Astrocyte (in vitro differentiated cells and primary cell): ENCODE data around the gene TLR6. TPM values are rescaled to one million over a fixed set of nuclear protein-coding genes. Genes with fewer than 3 reads are reported as not detected.

Experiments
- DNase-seq: peaks from one replicate; pipeline ENCODE4 v3.0.0-alpha.2; 2010; ENCODE audit warnings: low read depth
- FAIRE-seq: peaks from 2 replicates; lab custom pipeline; 2011; peaks lifted over from hg19 to GRCh38; lab: Jason Lieb, UNC
- H2AFZ ChIP-seq: 2 replicates; pipeline ENCODE4 v1.6.0; 2012; ENCODE audit warnings: low read depth, low read length, inconsistent platforms
- H3K27ac ChIP-seq: 2 replicates; pipeline ENCODE4 v1.5.1; 2011; ENCODE audit warnings: low read depth, low read length, inconsistent platforms
- H3K27me3 ChIP-seq: 2 replicates; pipeline ENCODE4 v1.6.0; 2011; ENCODE audit warnings: low read length, inconsistent platforms; ENCODE audit not compliant: insufficient read depth
- H3K36me3 ChIP-seq: 2 replicates; pipeline ENCODE4 v1.5.1; 2011; ENCODE audit warnings: low read length, inconsistent platforms; ENCODE audit not compliant: insufficient read depth
- H3K4me1 ChIP-seq: 2 replicates; pipeline ENCODE4 v1.5.1; 2011; ENCODE audit warnings: low read length, inconsistent platforms; ENCODE audit not compliant: insufficient read depth
- H3K4me2 ChIP-seq: 2 replicates; pipeline ENCODE4 v1.6.0; 2012; ENCODE audit warnings: low read length, inconsistent platforms
- H3K4me3 ChIP-seq: 2 replicates; pipeline ENCODE4 v1.5.1; 2011; ENCODE audit warnings: low read depth, mild to moderate bottlenecking, low read length, inconsistent platforms; ENCODE audit not compliant: insufficient read depth
- H3K79me2 ChIP-seq: 2 replicates; pipeline ENCODE4 v1.6.0; 2012; ENCODE audit warnings: mild to moderate bottlenecking, low read length, inconsistent platforms; ENCODE audit not compliant: insufficient read depth
- H3K9ac ChIP-seq: 2 replicates; pipeline ENCODE4 v1.6.0; 2012; ENCODE audit warnings: mild to moderate bottlenecking, low read length, inconsistent platforms
- H3K9me3 ChIP-seq: 2 replicates; pipeline ENCODE4 v1.5.1; 2012; ENCODE audit warnings: low read depth, mild to moderate bottlenecking, low read length, inconsistent platforms; ENCODE audit not compliant: insufficient read depth
- H4K20me1 ChIP-seq: 2 replicates; pipeline ENCODE4 v1.6.0; 2012; ENCODE audit warnings: low read length, inconsistent platforms; ENCODE audit not compliant: insufficient read depth
- H3K27ac Mint-ChIP-seq: one replicate; pipeline ENCODE4 v1.8.0; 2021; ENCODE audit warnings: mild to moderate bottlenecking, mixed read lengths; ENCODE audit not compliant: unreplicated experiment
- H3K27me3 Mint-ChIP-seq: one replicate; pipeline ENCODE4 v1.8.0; 2021; ENCODE audit warnings: low read depth, mixed read lengths; ENCODE audit not compliant: unreplicated experiment
- H3K36me3 Mint-ChIP-seq: one replicate; pipeline ENCODE4 v1.8.0; 2021; ENCODE audit warnings: low read depth, mixed read lengths; ENCODE audit not compliant: unreplicated experiment
- H3K4me1 Mint-ChIP-seq: one replicate; pipeline ENCODE4 v1.8.0; 2021; ENCODE audit warnings: low read depth, mixed read lengths; ENCODE audit not compliant: unreplicated experiment
- H3K4me3 Mint-ChIP-seq: one replicate; pipeline ENCODE4 v1.8.0; 2021; ENCODE audit warnings: mild to moderate bottlenecking, moderate library complexity, mixed read lengths; ENCODE audit not compliant: unreplicated experiment
- H3K9me3 Mint-ChIP-seq: one replicate; pipeline ENCODE4 v1.8.0; 2021; ENCODE audit warnings: mild to moderate bottlenecking, mixed read lengths; ENCODE audit not compliant: unreplicated experiment
- CTCF ChIP-seq: IDR thresholded peaks from 2 replicates; pipeline ENCODE4 v1.5.1; 2011; ENCODE audit warnings: low read depth, mild to moderate bottlenecking, inconsistent platforms, low read length, moderate library complexity; ENCODE audit not compliant: insufficient read depth
- EZH2 ChIP-seq: IDR thresholded peaks from 2 replicates; pipeline ENCODE4 v1.6.1; 2012; ENCODE audit warnings: mild to moderate bottlenecking, low read length, inconsistent platforms; ENCODE audit not compliant: insufficient read depth
- total RNA-seq: library from RNA; stranded (reverse); gene quantifications from 2 replicates; pipeline ENCODE4 v1.2.1, GENCODE V29; 2021

Gene TLR6
- total RNA-seq, 1 donor from 2014 or later, result 3.8 TPM

GRCh38 chr4:38821739-38822138 lies 34.9 kb downstream of the TLR6 start:
- H3K27ac Mint-ChIP-seq, result no peak overlapping the region
- DNase-seq (no peak), FAIRE-seq (no peak)
- no peak overlapping the region for H3K4me3 Mint-ChIP-seq
- peaks cover 3% of the 10 kb centered on the region for H3K27me3 Mint-ChIP-seq
- no peaks in the 10 kb centered on the region for H3K79me2 ChIP-seq
- peaks cover 12% of the 10 kb centered on the region for H3K9me3 Mint-ChIP-seq
- no peak for TF ChIP-seq EZH2
- TF ChIP-seq CTCF, result no peak
- H3K36me3 ChIP-seq, result no peaks in the 10 kb centered on the region
- H2AFZ ChIP-seq, result no peak overlapping the region
- no peak overlapping the region for H3K9ac ChIP-seq
- no peaks in the 10 kb centered on the region for H3K9me3 ChIP-seq
- H4K20me1 ChIP-seq, result no peaks in the 10 kb centered on the region
- no peaks in the 10 kb centered on the region for H3K27me3 ChIP-seq
- peaks cover 12% of the 10 kb centered on the region for H3K4me1 Mint-ChIP-seq
- no peak overlapping the region for H3K27ac ChIP-seq
- no peak overlapping the region for H3K4me2 ChIP-seq
- no peaks in the 10 kb centered on the region for H3K4me1 ChIP-seq
- H3K4me3 ChIP-seq, result no peak overlapping the region
- H3K36me3 Mint-ChIP-seq, result peaks cover 9% of the 10 kb centered on the region

DNA sequence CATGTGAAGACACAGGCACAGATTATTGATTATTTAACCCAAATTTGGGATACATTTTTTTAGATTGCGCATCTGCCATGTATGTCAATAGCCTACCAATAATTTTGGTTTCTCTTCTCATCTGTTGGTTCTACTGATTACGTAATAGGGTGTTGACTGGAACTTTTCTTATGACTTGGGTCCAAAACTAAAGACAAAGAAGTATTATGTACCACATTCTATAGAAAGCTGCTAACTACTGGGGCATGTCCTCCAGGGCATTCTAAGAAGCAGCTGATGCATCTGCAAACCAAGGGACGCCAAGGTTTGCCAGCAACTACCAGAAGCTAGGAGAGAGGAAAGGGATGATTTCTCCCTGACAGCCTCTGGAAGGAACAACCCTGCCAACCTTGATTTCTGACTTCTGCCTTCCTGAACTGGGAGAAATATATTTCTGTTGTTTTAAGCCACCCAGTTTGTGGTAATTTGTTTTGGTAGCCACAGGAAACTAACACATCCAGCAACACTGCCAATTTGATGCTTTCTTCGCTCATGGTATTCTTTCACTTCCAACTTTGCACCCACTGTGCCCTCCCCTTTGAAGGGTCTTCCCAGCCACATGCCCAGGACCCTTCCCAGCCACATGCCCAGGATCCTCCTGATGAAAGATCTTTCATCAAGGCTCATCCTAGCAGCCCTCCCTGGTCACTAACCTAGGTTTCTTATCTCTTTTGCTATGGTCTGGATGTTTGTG lies 36.1 kb downstream of the TLR6 start:
- Histone ChIP-seq H3K4me1 (no peaks in the 10 kb centered on the region), H3K4me3 (no peak overlapping the region), H3K9ac (no peak overlapping the region), H3K79me2 (no peaks in the 10 kb centered on the region), H4K20me1 (no peaks in the 10 kb centered on the region), H3K36me3 (no peaks in the 10 kb centered on the region), H3K9me3 (no peaks in the 10 kb centered on the region), H3K4me2 (no peak overlapping the region), H2AFZ (no peak overlapping the region), H3K27me3 (no peaks in the 10 kb centered on the region), H3K27ac (no peak overlapping the region)
- TF ChIP-seq CTCF (no peak), EZH2 (no peak)
- no peak for FAIRE-seq
- no peak for DNase-seq
- H3K4me3 Mint-ChIP-seq, result no peak overlapping the region
- H3K9me3 Mint-ChIP-seq, result peaks cover 12% of the 10 kb centered on the region
- H3K4me1 Mint-ChIP-seq, result peaks cover 12% of the 10 kb centered on the region
- peaks cover 9% of the 10 kb centered on the region for H3K36me3 Mint-ChIP-seq
- no peak overlapping the region for H3K27ac Mint-ChIP-seq
- peaks cover under 1% of the 10 kb centered on the region for H3K27me3 Mint-ChIP-seq

GRCh38 chr4:38819569-38819968 lies 37.0 kb downstream of the TLR6 start:
- Histone ChIP-seq H3K4me3 (no peak overlapping the region), H4K20me1 (no peaks in the 10 kb centered on the region), H3K79me2 (no peaks in the 10 kb centered on the region), H3K4me2 (no peak overlapping the region), H3K36me3 (no peaks in the 10 kb centered on the region), H3K9ac (no peak overlapping the region), H3K9me3 (no peaks in the 10 kb centered on the region), H2AFZ (no peak overlapping the region), H3K27ac (no peak overlapping the region), H3K27me3 (no peaks in the 10 kb centered on the region), H3K4me1 (no peaks in the 10 kb centered on the region)
- Mint-ChIP-seq H3K36me3 (peaks cover 7% of the 10 kb centered on the region), H3K27me3 (no peaks in the 10 kb centered on the region), H3K4me1 (peaks cover 12% of the 10 kb centered on the region), H3K4me3 (peak overlapping the region; percentile 15), H3K27ac (no peak overlapping the region), H3K9me3 (peaks cover 14% of the 10 kb centered on the region)
- DNase-seq (peak; percentile 65), FAIRE-seq (no peak)
- TF ChIP-seq CTCF (no peak), EZH2 (no peak)
